Right lobe of liver (tissue), 4 donors: ENCODE data around the gene BACH2.

Source experiments
- POLR2A ChIP-seq: fragments of 450-650 bp; IDR thresholded peaks from one replicate; pipeline ENCODE4 v1.6.1; 2017; ENCODE audit warnings: antibody characterized with exemption, mild to moderate bottlenecking
- TF ChIP-seq, protein P1 (sequence below), 4 donors: fragments of 200-600 bp in 3 of 4; fragments of 450-650 bp in 1 of 4; IDR thresholded peaks; one replicate each; pipeline versions ENCODE4 v1.5.1 to v1.8.0; 2016 to 2022; ENCODE audit warnings: antibody characterized with exemption in 4 of 4, mild to moderate bottlenecking in 2 of 4
- donor health status: DM: no; HTN: no; CAD: no.
- donor health status: DM: no; HTN: no; CAD: no.
- donor health status: DM: no; HTN: yes; CAD: no.

DNA sequence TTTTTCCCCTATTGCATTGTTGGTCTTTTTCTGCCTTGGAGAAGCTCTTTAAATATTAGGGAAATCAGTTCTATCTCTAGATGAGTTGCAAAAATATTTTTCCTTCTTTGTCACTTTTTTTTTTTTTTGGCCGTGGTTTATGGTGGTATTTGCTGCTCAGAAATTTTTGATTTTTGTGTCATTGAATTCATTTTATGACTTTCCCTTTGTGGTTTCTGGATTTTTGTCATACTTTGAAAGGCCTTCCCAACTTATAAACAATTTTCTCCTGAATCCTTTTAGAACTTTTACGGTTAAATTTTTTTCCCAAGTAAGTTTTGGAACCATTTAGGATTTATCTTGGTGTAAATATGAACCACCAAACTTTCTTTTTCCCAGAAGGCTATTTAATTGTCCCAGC lies 256.7 kb downstream of the BACH2 start:
- TF ChIP-seq, protein P1, sequence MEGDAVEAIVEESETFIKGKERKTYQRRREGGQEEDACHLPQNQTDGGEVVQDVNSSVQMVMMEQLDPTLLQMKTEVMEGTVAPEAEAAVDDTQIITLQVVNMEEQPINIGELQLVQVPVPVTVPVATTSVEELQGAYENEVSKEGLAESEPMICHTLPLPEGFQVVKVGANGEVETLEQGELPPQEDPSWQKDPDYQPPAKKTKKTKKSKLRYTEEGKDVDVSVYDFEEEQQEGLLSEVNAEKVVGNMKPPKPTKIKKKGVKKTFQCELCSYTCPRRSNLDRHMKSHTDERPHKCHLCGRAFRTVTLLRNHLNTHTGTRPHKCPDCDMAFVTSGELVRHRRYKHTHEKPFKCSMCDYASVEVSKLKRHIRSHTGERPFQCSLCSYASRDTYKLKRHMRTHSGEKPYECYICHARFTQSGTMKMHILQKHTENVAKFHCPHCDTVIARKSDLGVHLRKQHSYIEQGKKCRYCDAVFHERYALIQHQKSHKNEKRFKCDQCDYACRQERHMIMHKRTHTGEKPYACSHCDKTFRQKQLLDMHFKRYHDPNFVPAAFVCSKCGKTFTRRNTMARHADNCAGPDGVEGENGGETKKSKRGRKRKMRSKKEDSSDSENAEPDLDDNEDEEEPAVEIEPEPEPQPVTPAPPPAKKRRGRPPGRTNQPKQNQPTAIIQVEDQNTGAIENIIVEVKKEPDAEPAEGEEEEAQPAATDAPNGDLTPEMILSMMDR (IDR thresholded peaks at IDR 0.05) = no peak
- no peak for TF ChIP-seq POLR2A
